HS-5 (cell line): ENCODE results near the gene PLBD2.

Experiments used
- DNase-seq: peaks from one replicate; pipeline ENCODE4 v3.0.0-alpha.2; 2012; ENCODE audit warnings: low read depth

The PLBD2 gene

GRCh38 chr12:113369391-113369985, 11.1 kb downstream of the PLBD2 start:
- DNase-seq = no peak

- DNase-seq = no peak
Observed at GRCh38 chr12:113370923-113371682, 12.7 kb downstream of the PLBD2 start.

- DNase-seq = no peak
Observed at GRCh38 chr12:113371808-113372207, 13.4 kb downstream of the PLBD2 start.

- no peak for DNase-seq
Observed at GRCh38 chr12:113372371-113372770, 14.0 kb downstream of the PLBD2 start.

- DNase-seq = no peak
Observed at GRCh38 chr12:113373440-113373839, 15.1 kb downstream of the PLBD2 start.

- DNase-seq = no peak
Observed at GRCh38 chr12:113373969-113374368, 15.6 kb downstream of the PLBD2 start.

- no peak for DNase-seq
Observed at GRCh38 chr12:113374823-113375428, 16.5 kb downstream of the PLBD2 start.

GRCh38 chr12:113378291-113378690, 19.9 kb downstream of the PLBD2 start:
- DNase-seq = no peak

GRCh38 chr12:113381220-113381619, 22.8 kb downstream of the PLBD2 start:
- no peak for DNase-seq

- no peak for DNase-seq
Observed at GRCh38 chr12:113382206-113382605, 23.8 kb downstream of the PLBD2 start.

GRCh38 chr12:113384778-113385177, 26.4 kb downstream of the PLBD2 start:
- DNase-seq = no peak

- no peak for DNase-seq
Observed at GRCh38 chr12:113385282-113385882, 27.0 kb downstream of the PLBD2 start.

- no peak for DNase-seq
Observed at GRCh38 chr12:113386866-113387566, 28.6 kb downstream of the PLBD2 start.

- DNase-seq = no peak
Observed at GRCh38 chr12:113387631-113388030, 29.2 kb downstream of the PLBD2 start.

GRCh38 chr12:113388351-113388750, 30.0 kb downstream of the PLBD2 start:
- DNase-seq = no peak

- no peak for DNase-seq
Observed at GRCh38 chr12:113390064-113391043, 32.0 kb downstream of the PLBD2 start.

GRCh38 chr12:113391145-113391544, 32.8 kb downstream of the PLBD2 start:
- no peak for DNase-seq

GRCh38 chr12:113391650-113392337, 33.4 kb downstream of the PLBD2 start:
- no peak for DNase-seq

GRCh38 chr12:113392520-113392919, 34.1 kb downstream of the PLBD2 start:
- DNase-seq = no peak

GRCh38 chr12:113392988-113393579, 34.7 kb downstream of the PLBD2 start:
- DNase-seq = no peak
